ENCODE data around the gene BRAP. TPM values are rescaled to one million over a fixed set of nuclear protein-coding genes. Genes with fewer than 3 reads are reported as not detected.

The BRAP gene
- total RNA-seq, 4 donors from 2014 or later: 25.2 to 38.5 (median 29.2) TPM

- DNase-seq: no peak
- Histone ChIP-seq H3K27ac (no peak overlapping the region), H3K9me3 (no peaks in the 10 kb centered on the region), H3K4me1 (no peaks in the 10 kb centered on the region), H3K36me3 (peaks cover 0 to 55% of the 10 kb centered on the region in 2 donors), H3K4me3 (no peak overlapping the region), H3K27me3 (no peaks in the 10 kb centered on the region)
- in situ Hi-C loops (cut with MboI; ENCODE audit: low sequenced_read_pairs in 4 of 4): no loop called here
- intact Hi-C loops (cut with DNase I; ENCODE audit: low total_unique reads): no loop called here
- ATAC-seq: no peak
- TF ChIP-seq CTCF (IDR thresholded peaks at IDR 0.05 in 4 of 5, conservative IDR thresholded peaks at IDR 0.05 in 1 of 5): no peak
- no peak for TF ChIP-seq POLR2A (IDR thresholded peaks at IDR 0.05)
These were observed 20.4 kb upstream of the BRAP start for GRCh38 chr12:111706145-111706544.

GRCh38 chr12:111705672-111706071 lies 19.9 kb upstream of the BRAP start:
- H3K4me1 ChIP-seq: no peaks in the 10 kb centered on the region
- H3K9me3 ChIP-seq: no peaks in the 10 kb centered on the region
- intact Hi-C loops (cut with DNase I; ENCODE audit: low total_unique reads) (no loop called here), in situ Hi-C loops (cut with MboI; ENCODE audit: low sequenced_read_pairs in 4 of 4) (no loop called here)
- H3K27ac ChIP-seq: no peak overlapping the region
- ATAC-seq: no peak
- DNase-seq: no peak
- no peak for TF ChIP-seq CTCF (IDR thresholded peaks at IDR 0.05 in 4 of 5, conservative IDR thresholded peaks at IDR 0.05 in 1 of 5)
- no peak for TF ChIP-seq POLR2A (IDR thresholded peaks at IDR 0.05)
- peaks cover 0 to 51% of the 10 kb centered on the region in 2 donors for H3K36me3 ChIP-seq
- no peaks in the 10 kb centered on the region for H3K27me3 ChIP-seq
- H3K4me3 ChIP-seq: no peak overlapping the region

- Histone ChIP-seq H3K9me3 (no peaks in the 10 kb centered on the region), H3K27me3 (no peaks in the 10 kb centered on the region), H3K4me3 (no peak overlapping the region), H3K36me3 (peaks cover 0 to 61% of the 10 kb centered on the region in 2 donors), H3K27ac (no peak overlapping the region), H3K4me1 (no peaks in the 10 kb centered on the region)
- in situ Hi-C loops (cut with MboI; ENCODE audit: low sequenced_read_pairs in 4 of 4): loop anchor here in 1 of 4 donors (25.0 kb wide), 1 partner anchor 313 kb away; no protein-coding TSS in a partner anchor
- DNase-seq (no peak), ATAC-seq (no peak)
- intact Hi-C loops (cut with DNase I; ENCODE audit: low total_unique reads): no loop called here
- TF ChIP-seq CTCF (IDR thresholded peaks at IDR 0.05 in 4 of 5, conservative IDR thresholded peaks at IDR 0.05 in 1 of 5): no peak
- no peak for TF ChIP-seq POLR2A (IDR thresholded peaks at IDR 0.05)
These were observed 14.2 kb upstream of the BRAP start for GRCh38 chr12:111699962-111700361.

GRCh38 chr12:111693818-111694217 lies 8.1 kb upstream of the BRAP start:
- peaks cover 0 to 49% of the 10 kb centered on the region in 2 donors for H3K36me3 ChIP-seq
- ATAC-seq (no peak), DNase-seq (no peak)
- no peak for TF ChIP-seq CTCF (IDR thresholded peaks at IDR 0.05 in 4 of 5, conservative IDR thresholded peaks at IDR 0.05 in 1 of 5)
- no peak for TF ChIP-seq POLR2A (IDR thresholded peaks at IDR 0.05)
- no peak overlapping the region for H3K27ac ChIP-seq
- no peaks in the 10 kb centered on the region for H3K27me3 ChIP-seq
- H3K4me3 ChIP-seq: no peak overlapping the region
- in situ Hi-C loops (cut with MboI; ENCODE audit: low sequenced_read_pairs in 4 of 4): loop anchor here in 1 of 4 donors (25.0 kb wide), 1 partner anchor 307 kb away; no protein-coding TSS in a partner anchor
- no peaks in the 10 kb centered on the region for H3K4me1 ChIP-seq
- intact Hi-C loops (cut with DNase I; ENCODE audit: low total_unique reads): no loop called here
- no peaks in the 10 kb centered on the region for H3K9me3 ChIP-seq

Measured in gastrocnemius medialis (tissue), 4 donors.